HepG2 (cell line): ENCODE data around the gene RABGAP1L. TPM values are rescaled to one million over a fixed set of nuclear protein-coding genes. Genes with fewer than 3 reads are reported as not detected.
"Not testable (repeated sequence)": the region's sequence is repeated elsewhere in the genome, so short reads cannot be mapped to it uniquely, and the experiment has no call there.

Experiments used
- ATAC-seq: fragments of 200-7000 bp; cut with Tn5 transposase; 3 replicates; pipeline ENCODE4 v1.9.1; 2020; ENCODE audit warnings: mild to moderate bottlenecking, moderate library complexity
- BruUV-seq: library from RNA; stranded (reverse); fragments of 400-500 nt; replicated peaks from 2 replicates; lab custom pipeline; 2021; lab: Mats Ljungman, UMichigan
- CTCF ChIA-PET: fragments of 300-600 bp; formaldehyde crosslinking; extraction: SDS; loops from one replicate; lab custom pipeline; 2021; ENCODE audit warnings: low total read pairs, inconsistent platforms, low intra/inter-chr PET ratio; lab: Yijun Ruan, JAX
- POLR2A ChIA-PET: fragments of 350-600 bp; sonication (Branson Sonifier 250); formaldehyde crosslinking; loops from one replicate; lab custom pipeline; 2020; ENCODE audit warnings: antibody characterized with exemption, inconsistent platforms; lab: Yijun Ruan, JAX
- DNase-seq: peaks from one replicate; pipeline ENCODE4 v3.0.0-alpha.2; 2015; ENCODE audit warnings: low spot score
- FAIRE-seq: peaks from 3 replicates; lab custom pipeline; 2011; peaks lifted over from hg19 to GRCh38; lab: Jason Lieb, UNC
- H2AFZ ChIP-seq: one replicate; pipeline ENCODE4 v1.6.1; 2011; ENCODE audit warnings: low read length, inconsistent platforms
- H3K27ac ChIP-seq: fragments of 300-600 bp; 3 replicates; pipeline ENCODE4 v1.8.0; 2011; ENCODE audit warnings: mixed run types, mild to moderate bottlenecking, mixed read lengths, low read length, inconsistent platforms; ENCODE audit not compliant: insufficient read depth; ENCODE audit errors: extremely low read length
- H3K27me3 ChIP-seq, 2 experiments: fragments of 200-600 bp in 1 of 2; 2 replicates in 1 of 2; 3 replicates in 1 of 2; pipeline versions ENCODE4 v1.6.0 to v1.8.0; 2011; ENCODE audit warnings: low read length in 2 of 2, mild to moderate bottlenecking in 2 of 2, moderate library complexity in 2 of 2, inconsistent platforms in 1 of 2; ENCODE audit not compliant: insufficient read depth in 2 of 2, control insufficient read depth in 1 of 2
- H3K36me3 ChIP-seq, 2 experiments: fragments of 200-600 bp in 1 of 2; replicated peaks in 1 of 2; 2 replicates in 1 of 2; 3 replicates in 1 of 2; pipeline versions ENCODE4 v1.5.1 to v1.8.0; 2011; ENCODE audit warnings: low read length in 2 of 2, inconsistent platforms in 1 of 2; ENCODE audit not compliant: insufficient read depth in 2 of 2, control insufficient read depth in 1 of 2
- H3K4me1 ChIP-seq: 2 replicates; pipeline ENCODE4 v1.5.1; 2012; ENCODE audit warnings: low read length, inconsistent platforms; ENCODE audit not compliant: insufficient read depth
- H3K4me2 ChIP-seq: 2 replicates; pipeline ENCODE4 v1.6.0; 2011; ENCODE audit warnings: low read depth, low read length, inconsistent platforms
- H3K4me3 ChIP-seq, 3 experiments: fragments of 200-600 bp in 1 of 3; sonication (generic), shearing (Covaris generic) in 1 of 3; replicated peaks in 1 of 3; 2 replicates each; pipeline ENCODE4 v1.5.1; 2011 to 2016; ENCODE audit warnings: low read length in 3 of 3, inconsistent platforms in 2 of 3, low read depth in 2 of 3, mild to moderate bottlenecking in 2 of 3, control low read depth in 1 of 3, mixed read lengths in 1 of 3; ENCODE audit not compliant: insufficient read depth in 1 of 3
- H3K79me2 ChIP-seq: one replicate; pipeline ENCODE4 v1.6.1; 2011; ENCODE audit warnings: low read length, inconsistent platforms; ENCODE audit not compliant: insufficient read depth
- H3K9ac ChIP-seq: 2 replicates; pipeline ENCODE4 v1.6.0; 2011; ENCODE audit warnings: mild to moderate bottlenecking, low read depth, low read length, inconsistent platforms; ENCODE audit not compliant: insufficient read depth
- H3K9me3 ChIP-seq: 2 replicates; pipeline ENCODE4 v1.5.1; 2012; ENCODE audit warnings: mild to moderate bottlenecking, low read length
- H4K20me1 ChIP-seq: 2 replicates; pipeline ENCODE4 v1.6.0; 2011; ENCODE audit warnings: inconsistent platforms, mild to moderate bottlenecking, low read length, moderate library complexity; ENCODE audit not compliant: insufficient read depth
- BHLHE40 ChIP-seq: IDR thresholded peaks from 2 replicates; pipeline ENCODE4 v1.6.1; 2011; ENCODE audit warnings: low read length, improper control_type of control experiment
- BRD4 ChIP-seq: sonication (generic); formaldehyde crosslinking; IDR thresholded peaks from 2 replicates; pipeline ENCODE4 v1.4.0; 2020; ENCODE audit warnings: missing genetic modification reagents
- HOXA3 ChIP-seq: sonication (generic); formaldehyde crosslinking; IDR thresholded peaks from 2 replicates; pipeline ENCODE4 v1.5.0; 2020; ENCODE audit warnings: missing genetic modification reagents
- MEIS1 ChIP-seq: sonication (generic); formaldehyde crosslinking; IDR thresholded peaks from 2 replicates; pipeline ENCODE4 v1.9.0; 2021; ENCODE audit warnings: mild to moderate bottlenecking, missing genetic modification reagents, moderate library complexity, borderline replicate concordance
- SRSF9 ChIP-seq: fragments of 200-400 bp; formaldehyde crosslinking; IDR thresholded peaks from 2 replicates; pipeline ENCODE4 v1.6.1; 2018; ENCODE audit warnings: borderline replicate concordance, mild to moderate bottlenecking, low read depth, low read length; ENCODE audit not compliant: insufficient read depth, poor library complexity, severe bottlenecking
- WGBS: methylation state at CpG from one replicate; pipeline ENCODE4 v1.1.6; 2017; ENCODE audit warnings: low lambda C conversion rate; 5-methylcytosine and 5-hydroxymethylcytosine counted together
- in situ Hi-C: cut with HindIII; loops from 2 replicates; pipeline ENCODE4 v1.10.0; 2017; ENCODE audit warnings: low pct_unique_long_range_greater_than_20kb; ENCODE audit not compliant: extremely low pct_ligation_motif_present
- intact Hi-C: fragments of 100-400 bp; cut with micrococcal nuclease; formaldehyde crosslinking; loops from one replicate; pipeline ENCODE4 v1.10.0; 2022; ENCODE audit not compliant: unreplicated experiment
- polyA plus RNA-seq, 8 experiments: library from polyadenylated mRNA; depleted of rRNA in 3 of 8; stranded (reverse) in 7 of 8; unstranded in 1 of 8; fragments of >200 nt; fragmentation: Illumina TruSeq in 4 of 8; extraction: Trizol in 4 of 8; gene quantifications; 2 replicates each; pipeline versions ENCODE4 v1.2.1 to v1.2.3, GENCODE V29; 2011 to 2016; ENCODE audit warnings: low read depth in 4 of 8, missing spikeins in 1 of 8, mixed read lengths in 1 of 8; ENCODE audit not compliant: insufficient read depth in 1 of 8
- total RNA-seq, 5 experiments: library from RNA; depleted of rRNA; stranded (reverse); fragments of >200 nt; fragmentation: Illumina TruSeq; extraction: Trizol; gene quantifications; 2 replicates each; pipeline ENCODE4 v1.2.3, GENCODE V29; 2016; ENCODE audit warnings: low read depth in 1 of 5
- TF ChIP-seq, protein P1 (sequence below): sonication (generic); formaldehyde crosslinking; IDR thresholded peaks from 2 replicates; pipeline ENCODE4 v1.9.0; 2021; ENCODE audit warnings: missing genetic modification reagents, borderline replicate concordance
- TF ChIP-seq, protein P2 (sequence below): sonication (generic); formaldehyde crosslinking; IDR thresholded peaks from 2 replicates; pipeline ENCODE4 v1.5.1; 2020; ENCODE audit warnings: mild to moderate bottlenecking, missing genetic modification reagents, moderate library complexity
- TF ChIP-seq, protein P3 (sequence below): sonication (generic); formaldehyde crosslinking; IDR thresholded peaks from 2 replicates; pipeline ENCODE4 v1.4.0; 2020; ENCODE audit warnings: missing genetic modification reagents, borderline replicate concordance

The RABGAP1L gene
- total and polyA plus RNA-seq, 2 of the 13 experiments (the other 11 are each of a cell fraction or from before 2014, with no cell fraction given): 7.9 to 22.6 TPM

DNA sequence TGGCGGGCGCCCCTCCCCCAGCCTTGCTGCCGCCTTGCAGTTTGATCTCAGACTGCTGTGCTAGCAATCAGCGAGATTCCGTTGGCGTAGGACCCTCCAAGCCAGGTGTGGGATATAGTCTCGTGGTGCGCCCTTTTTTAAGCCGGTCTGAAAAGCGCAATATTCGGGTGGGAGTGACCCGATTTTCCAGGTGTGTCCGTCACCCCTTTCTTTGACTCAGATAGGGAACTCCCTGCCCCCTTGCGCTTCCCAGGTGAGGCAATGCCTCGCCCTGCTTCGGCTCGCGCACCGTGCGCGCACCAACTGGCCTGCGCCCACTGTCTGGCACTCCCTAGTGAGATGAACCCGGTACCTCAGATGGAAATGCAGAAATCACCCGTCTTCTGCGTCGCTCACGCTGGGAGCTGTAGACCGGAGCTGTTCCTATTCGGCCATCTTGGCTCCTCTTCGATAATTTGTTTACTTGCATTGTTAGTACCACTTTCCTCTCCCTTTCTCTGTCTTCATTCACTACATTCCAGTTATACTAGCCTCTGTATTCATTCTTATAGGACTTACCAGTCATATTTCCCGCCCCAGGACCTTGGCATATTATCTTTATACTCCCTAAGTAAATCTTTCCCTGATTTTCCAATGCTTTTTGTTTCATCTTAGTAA is 79.7 kb downstream of the RABGAP1L start:
- H3K4me3 ChIP-seq, BruUV-seq: not testable (repeated sequence)

DNA sequence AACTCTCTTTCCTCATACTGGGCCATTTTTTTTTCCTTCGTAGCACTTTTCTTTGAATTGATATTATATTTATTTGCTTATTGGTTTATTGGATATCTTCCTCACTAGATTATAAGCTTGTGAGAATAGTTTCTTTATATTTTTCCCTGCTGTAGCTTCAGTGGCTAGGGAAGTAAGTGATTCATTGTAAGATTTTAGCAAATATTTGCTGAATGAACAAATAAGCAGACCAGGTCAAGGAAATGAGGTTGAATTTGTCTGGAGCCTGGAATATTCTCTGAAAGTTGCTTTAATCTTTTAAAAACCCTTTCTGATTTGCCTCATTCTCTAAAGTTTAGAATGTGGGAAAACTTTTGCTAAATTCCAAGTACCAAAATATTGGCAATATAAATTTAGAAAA is 80.2 kb downstream of the RABGAP1L start:
- Histone ChIP-seq H4K20me1 (no peaks in the 10 kb centered on the region), H3K27me3 (no peaks in the 10 kb centered on the region), H3K4me1 (peaks cover 24% of the 10 kb centered on the region), H3K9me3 (no peaks in the 10 kb centered on the region), H2AFZ (no peak overlapping the region), H3K9ac (no peak overlapping the region), H3K36me3 (peaks cover 0 to 6% of the 10 kb centered on the region in 2 experiments; a peak in 1 of 5 replicates), H3K79me2 (no peaks in the 10 kb centered on the region), H3K27ac (peak overlapping the region; percentile 42), H3K4me3 (no peak overlapping the region), H3K4me2 (peak overlapping the region; percentile 27; the same call in 1 of the 2 replicates)
- in situ Hi-C loops (no loop called here), intact Hi-C loops (no loop called here)
- ChIA-PET CTCF (no interaction called here), POLR2A (no interaction called here)
- whole genome bisulfite sequencing: 29% methylated on average over 1 of the region's 1 CpG
- no peak for ATAC-seq
- no peak for FAIRE-seq
- DNase-seq: peak; percentile 39
- no TSS peak for BruUV-seq
- no peak for TF ChIP-seq BHLHE40
- TF ChIP-seq, protein P1, sequence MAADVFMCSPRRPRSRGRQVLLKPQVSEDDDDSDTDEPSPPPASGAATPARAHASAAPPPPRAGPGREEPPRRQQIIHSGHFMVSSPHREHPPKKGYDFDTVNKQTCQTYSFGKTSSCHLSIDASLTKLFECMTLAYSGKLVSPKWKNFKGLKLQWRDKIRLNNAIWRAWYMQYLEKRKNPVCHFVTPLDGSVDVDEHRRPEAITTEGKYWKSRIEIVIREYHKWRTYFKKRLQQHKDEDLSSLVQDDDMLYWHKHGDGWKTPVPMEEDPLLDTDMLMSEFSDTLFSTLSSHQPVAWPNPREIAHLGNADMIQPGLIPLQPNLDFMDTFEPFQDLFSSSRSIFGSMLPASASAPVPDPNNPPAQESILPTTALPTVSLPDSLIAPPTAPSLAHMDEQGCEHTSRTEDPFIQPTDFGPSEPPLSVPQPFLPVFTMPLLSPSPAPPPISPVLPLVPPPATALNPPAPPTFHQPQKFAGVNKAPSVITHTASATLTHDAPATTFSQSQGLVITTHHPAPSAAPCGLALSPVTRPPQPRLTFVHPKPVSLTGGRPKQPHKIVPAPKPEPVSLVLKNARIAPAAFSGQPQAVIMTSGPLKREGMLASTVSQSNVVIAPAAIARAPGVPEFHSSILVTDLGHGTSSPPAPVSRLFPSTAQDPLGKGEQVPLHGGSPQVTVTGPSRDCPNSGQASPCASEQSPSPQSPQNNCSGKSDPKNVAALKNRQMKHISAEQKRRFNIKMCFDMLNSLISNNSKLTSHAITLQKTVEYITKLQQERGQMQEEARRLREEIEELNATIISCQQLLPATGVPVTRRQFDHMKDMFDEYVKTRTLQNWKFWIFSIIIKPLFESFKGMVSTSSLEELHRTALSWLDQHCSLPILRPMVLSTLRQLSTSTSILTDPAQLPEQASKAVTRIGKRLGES (CRISPR knock-in tag): no peak
- TF ChIP-seq, protein P2, sequence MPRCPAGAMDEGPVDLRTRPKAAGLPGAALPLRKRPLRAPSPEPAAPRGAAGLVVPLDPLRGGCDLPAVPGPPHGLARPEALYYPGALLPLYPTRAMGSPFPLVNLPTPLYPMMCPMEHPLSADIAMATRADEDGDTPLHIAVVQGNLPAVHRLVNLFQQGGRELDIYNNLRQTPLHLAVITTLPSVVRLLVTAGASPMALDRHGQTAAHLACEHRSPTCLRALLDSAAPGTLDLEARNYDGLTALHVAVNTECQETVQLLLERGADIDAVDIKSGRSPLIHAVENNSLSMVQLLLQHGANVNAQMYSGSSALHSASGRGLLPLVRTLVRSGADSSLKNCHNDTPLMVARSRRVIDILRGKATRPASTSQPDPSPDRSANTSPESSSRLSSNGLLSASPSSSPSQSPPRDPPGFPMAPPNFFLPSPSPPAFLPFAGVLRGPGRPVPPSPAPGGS (CRISPR knock-in tag): no peak
- TF ChIP-seq SRSF9: no peak
- no peak for TF ChIP-seq MEIS1 (CRISPR knock-in tag)
- TF ChIP-seq BRD4 (CRISPR knock-in tag): no peak

More for the DNA sequence above, 79.7 kb downstream of the RABGAP1L start:
- H3K9me3 ChIP-seq, DNase-seq, ATAC-seq, H2AFZ ChIP-seq, FAIRE-seq, in situ Hi-C loops, H3K9ac ChIP-seq, H3K27me3 ChIP-seq, H3K79me2 ChIP-seq, POLR2A ChIA-PET, CTCF ChIA-PET, H3K36me3 ChIP-seq, intact Hi-C loops, H4K20me1 ChIP-seq: not testable (repeated sequence)
- WGBS: 97% methylated on average over 28 of the region's 31 CpGs
- Histone ChIP-seq H3K4me2 (peak overlapping the region; percentile 27; the same call in 1 of the 2 replicates), H3K27ac (peak overlapping the region; percentile 42), H3K4me1 (peaks cover 24% of the 10 kb centered on the region)
- TF ChIP-seq HOXA3 (CRISPR knock-in tag): 0 out of 2 replicates have a peak, but pooled peaks have one; percentile 23
- TF ChIP-seq, protein P3, sequence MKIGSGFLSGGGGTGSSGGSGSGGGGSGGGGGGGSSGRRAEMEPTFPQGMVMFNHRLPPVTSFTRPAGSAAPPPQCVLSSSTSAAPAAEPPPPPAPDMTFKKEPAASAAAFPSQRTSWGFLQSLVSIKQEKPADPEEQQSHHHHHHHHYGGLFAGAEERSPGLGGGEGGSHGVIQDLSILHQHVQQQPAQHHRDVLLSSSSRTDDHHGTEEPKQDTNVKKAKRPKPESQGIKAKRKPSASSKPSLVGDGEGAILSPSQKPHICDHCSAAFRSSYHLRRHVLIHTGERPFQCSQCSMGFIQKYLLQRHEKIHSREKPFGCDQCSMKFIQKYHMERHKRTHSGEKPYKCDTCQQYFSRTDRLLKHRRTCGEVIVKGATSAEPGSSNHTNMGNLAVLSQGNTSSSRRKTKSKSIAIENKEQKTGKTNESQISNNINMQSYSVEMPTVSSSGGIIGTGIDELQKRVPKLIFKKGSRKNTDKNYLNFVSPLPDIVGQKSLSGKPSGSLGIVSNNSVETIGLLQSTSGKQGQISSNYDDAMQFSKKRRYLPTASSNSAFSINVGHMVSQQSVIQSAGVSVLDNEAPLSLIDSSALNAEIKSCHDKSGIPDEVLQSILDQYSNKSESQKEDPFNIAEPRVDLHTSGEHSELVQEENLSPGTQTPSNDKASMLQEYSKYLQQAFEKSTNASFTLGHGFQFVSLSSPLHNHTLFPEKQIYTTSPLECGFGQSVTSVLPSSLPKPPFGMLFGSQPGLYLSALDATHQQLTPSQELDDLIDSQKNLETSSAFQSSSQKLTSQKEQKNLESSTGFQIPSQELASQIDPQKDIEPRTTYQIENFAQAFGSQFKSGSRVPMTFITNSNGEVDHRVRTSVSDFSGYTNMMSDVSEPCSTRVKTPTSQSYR (CRISPR knock-in tag): peak; percentile 31; the same call in 1 of the 2 replicates
